ENCODE results near the gene MX1.

Gene MX1, protein sequence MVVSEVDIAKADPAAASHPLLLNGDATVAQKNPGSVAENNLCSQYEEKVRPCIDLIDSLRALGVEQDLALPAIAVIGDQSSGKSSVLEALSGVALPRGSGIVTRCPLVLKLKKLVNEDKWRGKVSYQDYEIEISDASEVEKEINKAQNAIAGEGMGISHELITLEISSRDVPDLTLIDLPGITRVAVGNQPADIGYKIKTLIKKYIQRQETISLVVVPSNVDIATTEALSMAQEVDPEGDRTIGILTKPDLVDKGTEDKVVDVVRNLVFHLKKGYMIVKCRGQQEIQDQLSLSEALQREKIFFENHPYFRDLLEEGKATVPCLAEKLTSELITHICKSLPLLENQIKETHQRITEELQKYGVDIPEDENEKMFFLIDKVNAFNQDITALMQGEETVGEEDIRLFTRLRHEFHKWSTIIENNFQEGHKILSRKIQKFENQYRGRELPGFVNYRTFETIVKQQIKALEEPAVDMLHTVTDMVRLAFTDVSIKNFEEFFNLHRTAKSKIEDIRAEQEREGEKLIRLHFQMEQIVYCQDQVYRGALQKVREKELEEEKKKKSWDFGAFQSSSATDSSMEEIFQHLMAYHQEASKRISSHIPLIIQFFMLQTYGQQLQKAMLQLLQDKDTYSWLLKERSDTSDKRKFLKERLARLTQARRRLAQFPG
- total RNA-seq = 88.5 to 122 (median 111) reads per million in 3 donors

DNA sequence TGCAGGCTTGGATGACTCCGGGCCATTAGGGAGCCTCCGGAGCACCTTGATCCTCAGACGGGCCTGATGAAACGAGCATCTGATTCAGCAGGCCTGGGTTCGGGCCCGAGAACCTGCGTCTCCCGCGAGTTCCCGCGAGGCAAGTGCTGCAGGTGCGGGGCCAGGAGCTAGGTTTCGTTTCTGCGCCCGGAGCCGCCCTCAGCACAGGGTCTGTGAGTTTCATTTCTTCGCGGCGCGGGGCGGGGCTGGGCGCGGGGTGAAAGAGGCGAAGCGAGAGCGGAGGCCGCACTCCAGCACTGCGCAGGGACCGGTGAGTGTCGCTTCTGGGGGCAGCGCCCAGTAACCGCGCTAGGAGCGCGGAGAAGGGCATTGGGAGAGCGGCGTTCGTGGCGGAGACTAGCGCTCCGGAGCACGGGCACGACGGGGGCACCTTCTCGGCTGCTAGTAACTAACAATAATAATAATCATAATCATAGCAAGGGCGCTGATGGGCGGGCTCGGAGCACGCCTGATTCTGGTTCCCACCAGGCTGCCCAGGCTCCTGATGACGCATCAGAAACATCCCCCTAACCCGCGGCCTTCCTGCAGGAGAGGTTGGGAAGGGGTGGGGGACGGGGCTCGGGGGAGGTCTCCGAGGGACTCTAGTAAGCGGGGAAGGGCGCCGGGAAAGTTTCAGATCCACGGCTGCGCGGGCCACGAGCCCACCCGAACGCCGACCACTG is at the start of gene MX1:
TSS of gene MX1 (plus strand) at position 286 of the 722 bp plus-strand sequence. CDS start 5,832 bp downstream, outside the sequence.
- peak within 1 kb of the TSS; percentile 79 for H3K27ac ChIP-seq (ENCODE audit: insufficient read depth, low read length, poor library complexity, severe bottlenecking)
- H3K27me3 ChIP-seq (replicated peaks; ENCODE audit: control insufficient read depth, insufficient read depth, low read length, poor library complexity, severe bottlenecking) = no peaks in the 10 kb centered on the region
- DNase-seq = peak; percentile 63 to 70 (median 69)
- peak within 1 kb of the TSS; percentile 93 for H3K4me3 ChIP-seq (ENCODE audit: insufficient read depth, low read depth, low read length, poor library complexity, severe bottlenecking)
- H3K9me3 ChIP-seq (ENCODE audit: control insufficient read depth, low read length) = no peaks in the 10 kb centered on the region
- H3K4me1 ChIP-seq (ENCODE audit: control insufficient read depth, insufficient read depth, low read length, poor library complexity, severe bottlenecking) = peaks cover 15% of the 10 kb centered on the region
- peaks cover 10% of the 10 kb centered on the region for H3K36me3 ChIP-seq (ENCODE audit: control insufficient read depth, insufficient read depth, low read length)

GRCh38 chr21:41377715-41378114 is 48.3 kb upstream of the MX1 start:
- no peaks in the 10 kb centered on the region for H3K9me3 ChIP-seq (ENCODE audit: control insufficient read depth, low read length)
- no peaks in the 10 kb centered on the region for H3K27me3 ChIP-seq (replicated peaks; ENCODE audit: control insufficient read depth, insufficient read depth, low read length, poor library complexity, severe bottlenecking)
- H3K4me1 ChIP-seq (ENCODE audit: control insufficient read depth, insufficient read depth, low read length, poor library complexity, severe bottlenecking) = no peaks in the 10 kb centered on the region
- no peak for DNase-seq
- no peak overlapping the region for H3K27ac ChIP-seq (ENCODE audit: insufficient read depth, low read length, poor library complexity, severe bottlenecking)
- H3K4me3 ChIP-seq (ENCODE audit: insufficient read depth, low read depth, low read length, poor library complexity, severe bottlenecking) = no peak overlapping the region
- H3K36me3 ChIP-seq (ENCODE audit: control insufficient read depth, insufficient read depth, low read length) = peaks cover 61% of the 10 kb centered on the region

GRCh38 chr21:41378849-41379248 is 47.2 kb upstream of the MX1 start:
- Histone ChIP-seq H3K27me3 (replicated peaks; ENCODE audit: control insufficient read depth, insufficient read depth, low read length, poor library complexity, severe bottlenecking) (no peaks in the 10 kb centered on the region), H3K4me3 (ENCODE audit: insufficient read depth, low read depth, low read length, poor library complexity, severe bottlenecking) (no peak overlapping the region), H3K9me3 (ENCODE audit: control insufficient read depth, low read length) (no peaks in the 10 kb centered on the region), H3K36me3 (ENCODE audit: control insufficient read depth, insufficient read depth, low read length) (peaks cover 69% of the 10 kb centered on the region), H3K4me1 (ENCODE audit: control insufficient read depth, insufficient read depth, low read length, poor library complexity, severe bottlenecking) (no peaks in the 10 kb centered on the region), H3K27ac (ENCODE audit: insufficient read depth, low read length, poor library complexity, severe bottlenecking) (no peak overlapping the region)
- DNase-seq = no peak

GRCh38 chr21:41379901-41380300 is 46.1 kb upstream of the MX1 start:
- Histone ChIP-seq H3K27ac (ENCODE audit: insufficient read depth, low read length, poor library complexity, severe bottlenecking) (no peak overlapping the region), H3K36me3 (ENCODE audit: control insufficient read depth, insufficient read depth, low read length) (peaks cover 73% of the 10 kb centered on the region), H3K4me1 (ENCODE audit: control insufficient read depth, insufficient read depth, low read length, poor library complexity, severe bottlenecking) (no peaks in the 10 kb centered on the region), H3K9me3 (ENCODE audit: control insufficient read depth, low read length) (no peaks in the 10 kb centered on the region), H3K27me3 (replicated peaks; ENCODE audit: control insufficient read depth, insufficient read depth, low read length, poor library complexity, severe bottlenecking) (no peaks in the 10 kb centered on the region), H3K4me3 (ENCODE audit: insufficient read depth, low read depth, low read length, poor library complexity, severe bottlenecking) (no peak overlapping the region)
- DNase-seq = no peak

DNA sequence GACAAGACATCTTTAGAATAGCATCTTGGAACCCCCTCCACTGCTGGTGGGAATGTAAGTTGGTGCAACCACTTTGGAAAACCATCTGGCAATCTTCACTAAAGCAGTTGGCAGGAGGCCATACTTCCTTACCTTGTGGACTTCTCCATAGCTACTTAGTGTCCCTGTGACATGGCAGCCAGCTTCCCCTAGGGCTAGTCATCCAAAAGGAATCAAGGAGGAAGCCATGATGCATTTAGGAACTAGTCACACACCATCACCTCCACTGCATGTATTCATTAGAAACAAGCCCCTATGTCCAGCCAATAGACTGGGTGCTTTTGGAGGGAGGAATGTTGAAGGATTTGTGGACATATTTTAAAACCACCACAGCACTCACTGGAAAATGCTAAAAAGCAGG is 44.3 kb upstream of the MX1 start:
- peaks cover 77% of the 10 kb centered on the region for H3K36me3 ChIP-seq (ENCODE audit: control insufficient read depth, insufficient read depth, low read length)
- no peaks in the 10 kb centered on the region for H3K27me3 ChIP-seq (replicated peaks; ENCODE audit: control insufficient read depth, insufficient read depth, low read length, poor library complexity, severe bottlenecking)
- no peaks in the 10 kb centered on the region for H3K4me1 ChIP-seq (ENCODE audit: control insufficient read depth, insufficient read depth, low read length, poor library complexity, severe bottlenecking)
- H3K4me3 ChIP-seq (ENCODE audit: insufficient read depth, low read depth, low read length, poor library complexity, severe bottlenecking) = no peak overlapping the region
- H3K9me3 ChIP-seq (ENCODE audit: control insufficient read depth, low read length) = no peaks in the 10 kb centered on the region
- H3K27ac ChIP-seq (ENCODE audit: insufficient read depth, low read length, poor library complexity, severe bottlenecking) = no peak overlapping the region
- DNase-seq = no peak

GRCh38 chr21:41387042-41387819 is 38.8 kb upstream of the MX1 start:
- H3K4me1 ChIP-seq (ENCODE audit: control insufficient read depth, insufficient read depth, low read length, poor library complexity, severe bottlenecking) = no peaks in the 10 kb centered on the region
- H3K9me3 ChIP-seq (ENCODE audit: control insufficient read depth, low read length) = no peaks in the 10 kb centered on the region
- no peak for DNase-seq
- H3K4me3 ChIP-seq (ENCODE audit: insufficient read depth, low read depth, low read length, poor library complexity, severe bottlenecking) = no peak overlapping the region
- H3K27ac ChIP-seq (ENCODE audit: insufficient read depth, low read length, poor library complexity, severe bottlenecking) = no peak overlapping the region
- no peaks in the 10 kb centered on the region for H3K27me3 ChIP-seq (replicated peaks; ENCODE audit: control insufficient read depth, insufficient read depth, low read length, poor library complexity, severe bottlenecking)
- peaks cover 78% of the 10 kb centered on the region for H3K36me3 ChIP-seq (ENCODE audit: control insufficient read depth, insufficient read depth, low read length)

- Histone ChIP-seq H3K27ac (ENCODE audit: insufficient read depth, low read length, poor library complexity, severe bottlenecking) (no peak overlapping the region), H3K4me1 (ENCODE audit: control insufficient read depth, insufficient read depth, low read length, poor library complexity, severe bottlenecking) (no peaks in the 10 kb centered on the region), H3K4me3 (ENCODE audit: insufficient read depth, low read depth, low read length, poor library complexity, severe bottlenecking) (no peak overlapping the region), H3K9me3 (ENCODE audit: control insufficient read depth, low read length) (no peaks in the 10 kb centered on the region), H3K36me3 (ENCODE audit: control insufficient read depth, insufficient read depth, low read length) (peaks cover 74% of the 10 kb centered on the region), H3K27me3 (replicated peaks; ENCODE audit: control insufficient read depth, insufficient read depth, low read length, poor library complexity, severe bottlenecking) (no peaks in the 10 kb centered on the region)
- DNase-seq = no peak
Measured at GRCh38 chr21:41387824-41388223, 38.2 kb upstream of the MX1 start.

GRCh38 chr21:41388259-41388658 is 37.8 kb upstream of the MX1 start:
- H3K27me3 ChIP-seq (replicated peaks; ENCODE audit: control insufficient read depth, insufficient read depth, low read length, poor library complexity, severe bottlenecking) = no peaks in the 10 kb centered on the region
- H3K36me3 ChIP-seq (ENCODE audit: control insufficient read depth, insufficient read depth, low read length) = peaks cover 70% of the 10 kb centered on the region
- H3K27ac ChIP-seq (ENCODE audit: insufficient read depth, low read length, poor library complexity, severe bottlenecking) = no peak overlapping the region
- no peaks in the 10 kb centered on the region for H3K4me1 ChIP-seq (ENCODE audit: control insufficient read depth, insufficient read depth, low read length, poor library complexity, severe bottlenecking)
- no peaks in the 10 kb centered on the region for H3K9me3 ChIP-seq (ENCODE audit: control insufficient read depth, low read length)
- DNase-seq = no peak
- H3K4me3 ChIP-seq (ENCODE audit: insufficient read depth, low read depth, low read length, poor library complexity, severe bottlenecking) = no peak overlapping the region

DNA sequence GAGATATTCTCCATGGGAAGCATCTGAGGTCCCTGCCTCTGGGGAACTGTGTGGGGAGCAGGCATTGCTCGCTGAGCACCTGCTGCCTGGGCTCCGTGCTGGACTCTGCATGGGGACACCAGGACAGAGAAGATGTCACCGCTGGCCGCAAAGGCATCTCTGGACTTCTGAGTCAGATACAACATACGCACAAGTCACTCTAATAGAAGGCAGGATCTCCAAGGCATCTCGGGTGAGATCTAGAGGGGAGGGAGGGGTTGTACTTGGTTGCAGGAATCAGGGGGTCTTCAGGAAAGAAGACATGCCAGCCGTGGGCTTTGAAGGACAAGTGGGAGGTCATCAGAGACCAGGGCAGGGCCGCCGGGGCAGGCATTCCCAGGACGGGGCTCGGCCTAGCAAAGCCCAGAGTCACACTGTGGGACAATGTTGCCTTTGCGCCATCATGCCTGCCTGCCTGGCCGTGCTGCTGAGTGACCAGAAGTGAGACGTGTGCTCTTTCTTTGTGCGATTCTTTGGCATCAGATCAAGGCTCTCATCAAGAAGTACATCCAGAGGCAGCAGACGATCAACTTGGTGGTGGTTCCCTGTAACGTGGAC is 35.9 kb upstream of the MX1 start:
- Histone ChIP-seq H3K9me3 (ENCODE audit: control insufficient read depth, low read length) (no peaks in the 10 kb centered on the region), H3K4me3 (ENCODE audit: insufficient read depth, low read depth, low read length, poor library complexity, severe bottlenecking) (no peak overlapping the region), H3K36me3 (ENCODE audit: control insufficient read depth, insufficient read depth, low read length) (peaks cover 57% of the 10 kb centered on the region), H3K27me3 (replicated peaks; ENCODE audit: control insufficient read depth, insufficient read depth, low read length, poor library complexity, severe bottlenecking) (no peaks in the 10 kb centered on the region), H3K27ac (ENCODE audit: insufficient read depth, low read length, poor library complexity, severe bottlenecking) (no peak overlapping the region), H3K4me1 (ENCODE audit: control insufficient read depth, insufficient read depth, low read length, poor library complexity, severe bottlenecking) (no peaks in the 10 kb centered on the region)
- DNase-seq = no peak

All from effector memory CD4-positive, alpha-beta T cell (primary cell).